ENCODE data around the gene BSND.

BSND gene

GRCh38 chr1:54998677-54999076 is at the start of gene BSND:
BSND (plus strand) TSS chr1:54998933; CDS start chr1:54999187, 254 bp downstream.
- Histone ChIP-seq H3K27me3 (ENCODE audit: control insufficient read depth, insufficient read depth, low read length) (peaks cover 67% of the 10 kb centered on the region), H3K4me3 (ENCODE audit: low read depth, low read length) (no peak within 1 kb of the TSS), H3K4me1 (ENCODE audit: control insufficient read depth, insufficient read depth, low read length) (peaks cover 11% of the 10 kb centered on the region), H3K36me3 (ENCODE audit: control insufficient read depth, insufficient read depth, low read length) (no peaks in the 10 kb centered on the region), H3K9ac (ENCODE audit: low read depth, low read length) (no peak within 1 kb of the TSS), H3K9me3 (ENCODE audit: control insufficient read depth, insufficient read depth, low read length) (no peaks in the 10 kb centered on the region)

GRCh38 chr1:54949053-54949452 is 49.7 kb upstream of the BSND start:
- no peak overlapping the region for H3K4me3 ChIP-seq (ENCODE audit: low read depth, low read length)
- no peak overlapping the region for H3K9ac ChIP-seq (ENCODE audit: low read depth, low read length)
- H3K27me3 ChIP-seq (ENCODE audit: control insufficient read depth, insufficient read depth, low read length) = no peaks in the 10 kb centered on the region
- peaks cover under 1% of the 10 kb centered on the region for H3K9me3 ChIP-seq (ENCODE audit: control insufficient read depth, insufficient read depth, low read length)
- H3K4me1 ChIP-seq (ENCODE audit: control insufficient read depth, insufficient read depth, low read length) = peaks cover 4% of the 10 kb centered on the region
- H3K36me3 ChIP-seq (ENCODE audit: control insufficient read depth, insufficient read depth, low read length) = no peaks in the 10 kb centered on the region

- peaks cover 6% of the 10 kb centered on the region for H3K9me3 ChIP-seq (ENCODE audit: control insufficient read depth, insufficient read depth, low read length)
Observed at GRCh38 chr1:54950006-54950368, 48.7 kb upstream of the BSND start.

GRCh38 chr1:54950369-54951163 is 48.2 kb upstream of the BSND start:
- peaks cover 4% of the 10 kb centered on the region for H3K4me1 ChIP-seq (ENCODE audit: control insufficient read depth, insufficient read depth, low read length)
- H3K36me3 ChIP-seq (ENCODE audit: control insufficient read depth, insufficient read depth, low read length) = no peaks in the 10 kb centered on the region
- peak overlapping the region; percentile 66 for H3K9ac ChIP-seq (ENCODE audit: low read depth, low read length)
- peaks cover 6% of the 10 kb centered on the region for H3K9me3 ChIP-seq (ENCODE audit: control insufficient read depth, insufficient read depth, low read length)
- H3K4me3 ChIP-seq (ENCODE audit: low read depth, low read length) = peak overlapping the region; percentile 16
- no peaks in the 10 kb centered on the region for H3K27me3 ChIP-seq (ENCODE audit: control insufficient read depth, insufficient read depth, low read length)

More at GRCh38 chr1:54950006-54950368, 48.7 kb upstream of the BSND start:
- H3K36me3 ChIP-seq (ENCODE audit: control insufficient read depth, insufficient read depth, low read length) = no peaks in the 10 kb centered on the region
- H3K4me3 ChIP-seq (ENCODE audit: low read depth, low read length) = no peak overlapping the region
- H3K9ac ChIP-seq (ENCODE audit: low read depth, low read length) = no peak overlapping the region
- H3K27me3 ChIP-seq (ENCODE audit: control insufficient read depth, insufficient read depth, low read length) = no peaks in the 10 kb centered on the region
- H3K4me1 ChIP-seq (ENCODE audit: control insufficient read depth, insufficient read depth, low read length) = peaks cover 4% of the 10 kb centered on the region

- Histone ChIP-seq H3K9me3 (ENCODE audit: control insufficient read depth, insufficient read depth, low read length) (peaks cover 6% of the 10 kb centered on the region), H3K36me3 (ENCODE audit: control insufficient read depth, insufficient read depth, low read length) (no peaks in the 10 kb centered on the region), H3K27me3 (ENCODE audit: control insufficient read depth, insufficient read depth, low read length) (no peaks in the 10 kb centered on the region), H3K9ac (ENCODE audit: low read depth, low read length) (no peak overlapping the region), H3K4me3 (ENCODE audit: low read depth, low read length) (no peak overlapping the region), H3K4me1 (ENCODE audit: control insufficient read depth, insufficient read depth, low read length) (peaks cover 4% of the 10 kb centered on the region)
Observed at GRCh38 chr1:54951810-54952226, 46.9 kb upstream of the BSND start.

GRCh38 chr1:54952950-54953718 is 45.6 kb upstream of the BSND start:
- peaks cover 9% of the 10 kb centered on the region for H3K9me3 ChIP-seq (ENCODE audit: control insufficient read depth, insufficient read depth, low read length)
- peaks cover 4% of the 10 kb centered on the region for H3K4me1 ChIP-seq (ENCODE audit: control insufficient read depth, insufficient read depth, low read length)
- H3K27me3 ChIP-seq (ENCODE audit: control insufficient read depth, insufficient read depth, low read length) = no peaks in the 10 kb centered on the region
- no peak overlapping the region for H3K9ac ChIP-seq (ENCODE audit: low read depth, low read length)
- no peak overlapping the region for H3K4me3 ChIP-seq (ENCODE audit: low read depth, low read length)
- H3K36me3 ChIP-seq (ENCODE audit: control insufficient read depth, insufficient read depth, low read length) = no peaks in the 10 kb centered on the region

- Histone ChIP-seq H3K27me3 (ENCODE audit: control insufficient read depth, insufficient read depth, low read length) (no peaks in the 10 kb centered on the region), H3K9ac (ENCODE audit: low read depth, low read length) (no peak overlapping the region), H3K36me3 (ENCODE audit: control insufficient read depth, insufficient read depth, low read length) (no peaks in the 10 kb centered on the region), H3K4me1 (ENCODE audit: control insufficient read depth, insufficient read depth, low read length) (peaks cover 4% of the 10 kb centered on the region), H3K9me3 (ENCODE audit: control insufficient read depth, insufficient read depth, low read length) (peaks cover 9% of the 10 kb centered on the region), H3K4me3 (ENCODE audit: low read depth, low read length) (no peak overlapping the region)
Observed at GRCh38 chr1:54953846-54954245, 44.9 kb upstream of the BSND start.

GRCh38 chr1:54955359-54955758 is 43.4 kb upstream of the BSND start:
- no peak overlapping the region for H3K4me3 ChIP-seq (ENCODE audit: low read depth, low read length)
- H3K27me3 ChIP-seq (ENCODE audit: control insufficient read depth, insufficient read depth, low read length) = no peaks in the 10 kb centered on the region
- no peak overlapping the region for H3K9ac ChIP-seq (ENCODE audit: low read depth, low read length)
- peaks cover 2% of the 10 kb centered on the region for H3K4me1 ChIP-seq (ENCODE audit: control insufficient read depth, insufficient read depth, low read length)
- H3K36me3 ChIP-seq (ENCODE audit: control insufficient read depth, insufficient read depth, low read length) = no peaks in the 10 kb centered on the region
- peaks cover 9% of the 10 kb centered on the region for H3K9me3 ChIP-seq (ENCODE audit: control insufficient read depth, insufficient read depth, low read length)

- H3K36me3 ChIP-seq (ENCODE audit: control insufficient read depth, insufficient read depth, low read length) = no peaks in the 10 kb centered on the region
- peaks cover 2% of the 10 kb centered on the region for H3K4me1 ChIP-seq (ENCODE audit: control insufficient read depth, insufficient read depth, low read length)
- H3K4me3 ChIP-seq (ENCODE audit: low read depth, low read length) = no peak overlapping the region
- no peak overlapping the region for H3K9ac ChIP-seq (ENCODE audit: low read depth, low read length)
- H3K9me3 ChIP-seq (ENCODE audit: control insufficient read depth, insufficient read depth, low read length) = peaks cover 9% of the 10 kb centered on the region
- H3K27me3 ChIP-seq (ENCODE audit: control insufficient read depth, insufficient read depth, low read length) = no peaks in the 10 kb centered on the region
Observed at GRCh38 chr1:54956726-54957125, 42.0 kb upstream of the BSND start.

- H3K4me1 ChIP-seq (ENCODE audit: control insufficient read depth, insufficient read depth, low read length) = peaks cover 13% of the 10 kb centered on the region
- peaks cover 7% of the 10 kb centered on the region for H3K9me3 ChIP-seq (ENCODE audit: control insufficient read depth, insufficient read depth, low read length)
- H3K27me3 ChIP-seq (ENCODE audit: control insufficient read depth, insufficient read depth, low read length) = no peaks in the 10 kb centered on the region
- H3K9ac ChIP-seq (ENCODE audit: low read depth, low read length) = no peak overlapping the region
- H3K4me3 ChIP-seq (ENCODE audit: low read depth, low read length) = no peak overlapping the region
- no peaks in the 10 kb centered on the region for H3K36me3 ChIP-seq (ENCODE audit: control insufficient read depth, insufficient read depth, low read length)
Observed at GRCh38 chr1:54959241-54959640, 39.5 kb upstream of the BSND start.

- Histone ChIP-seq H3K4me3 (ENCODE audit: low read depth, low read length) (no peak overlapping the region), H3K9ac (ENCODE audit: low read depth, low read length) (no peak overlapping the region), H3K36me3 (ENCODE audit: control insufficient read depth, insufficient read depth, low read length) (no peaks in the 10 kb centered on the region), H3K9me3 (ENCODE audit: control insufficient read depth, insufficient read depth, low read length) (peaks cover 2% of the 10 kb centered on the region), H3K27me3 (ENCODE audit: control insufficient read depth, insufficient read depth, low read length) (no peaks in the 10 kb centered on the region), H3K4me1 (ENCODE audit: control insufficient read depth, insufficient read depth, low read length) (peaks cover 13% of the 10 kb centered on the region)
Observed at GRCh38 chr1:54962612-54963395, 35.9 kb upstream of the BSND start.
